ENCODE results near the gene LTB. TPM values are rescaled to one million over a fixed set of nuclear protein-coding genes. Genes with fewer than 3 reads are reported as not detected.

LTB gene
- total and polyA plus RNA-seq, 2 of the 13 experiments (the other 11 are each of a cell fraction or from before 2014, with no cell fraction given), result 0.09 to 0.22 TPM

DNA sequence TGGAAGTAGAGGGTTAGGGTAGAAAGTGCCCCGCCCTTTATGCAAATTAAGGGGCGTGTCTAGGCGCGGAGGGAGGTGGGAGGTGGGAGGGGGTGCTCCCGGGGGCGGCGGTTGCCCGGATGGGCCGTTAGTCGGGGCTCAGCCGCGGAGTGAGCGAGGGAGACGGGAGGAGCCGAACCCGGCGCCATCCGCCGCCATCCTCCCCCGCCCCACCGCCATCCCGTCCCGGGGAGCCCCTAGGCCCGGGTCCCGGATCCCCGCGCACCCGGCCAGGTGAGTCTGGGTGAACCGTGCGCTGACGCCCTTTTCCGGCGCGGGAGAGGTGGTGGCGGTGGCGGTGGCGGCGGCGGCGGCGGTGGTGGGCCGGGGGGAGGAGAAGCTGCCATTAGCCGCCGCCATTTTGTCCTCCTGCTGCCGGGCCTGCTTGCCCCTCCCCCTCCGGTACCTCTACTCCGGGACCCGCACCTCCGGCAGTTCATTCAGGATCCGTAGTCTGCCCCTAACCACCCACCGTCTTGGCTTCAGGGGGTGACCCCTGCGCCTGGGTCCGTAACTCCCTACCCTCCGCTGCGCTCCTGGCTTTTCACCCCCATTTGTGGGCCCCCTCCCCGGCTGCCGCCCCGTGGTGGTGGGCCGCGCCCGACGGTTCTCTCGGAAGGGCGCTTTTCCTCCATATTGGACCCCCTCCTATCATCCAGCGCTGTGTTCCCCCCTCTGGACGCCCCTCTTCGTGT is 38.5 kb upstream of the LTB start, which contains the start of gene PRRC2A (continued):
- TF ChIP-seq BCL6 (CRISPR knock-in tag; IDR thresholded peaks at IDR 0.05) (no peak; the same call in 1 of the 2 replicates), ZBTB34 (CRISPR knock-in tag; IDR thresholded peaks at IDR 0.05) (no peak), GPBP1L1 (CRISPR knock-in tag; IDR thresholded peaks at IDR 0.05) (no peak), ZNF572 (CRISPR knock-in tag; IDR thresholded peaks at IDR 0.05) (0 out of 2 replicates have a peak, but pooled peaks have one; percentile 78), ZNF678 (CRISPR knock-in tag; IDR thresholded peaks at IDR 0.05) (peak; percentile 77; the same call in 1 of the 2 replicates), ZNF782 (CRISPR knock-in tag; IDR thresholded peaks at IDR 0.05; ENCODE audit: borderline replicate concordance) (no peak), NFATC3 (CRISPR knock-in tag; IDR thresholded peaks at IDR 0.05) (no peak), DMAP1 (CRISPR knock-in tag; IDR thresholded peaks at IDR 0.05) (peak; percentile 88), TEF (CRISPR knock-in tag; IDR thresholded peaks at IDR 0.05) (no peak), ZNF781 (CRISPR knock-in tag; IDR thresholded peaks at IDR 0.05; ENCODE audit: borderline replicate concordance, not compliant biosample characterization) (no peak)
- TF ChIP-seq, protein P1, sequence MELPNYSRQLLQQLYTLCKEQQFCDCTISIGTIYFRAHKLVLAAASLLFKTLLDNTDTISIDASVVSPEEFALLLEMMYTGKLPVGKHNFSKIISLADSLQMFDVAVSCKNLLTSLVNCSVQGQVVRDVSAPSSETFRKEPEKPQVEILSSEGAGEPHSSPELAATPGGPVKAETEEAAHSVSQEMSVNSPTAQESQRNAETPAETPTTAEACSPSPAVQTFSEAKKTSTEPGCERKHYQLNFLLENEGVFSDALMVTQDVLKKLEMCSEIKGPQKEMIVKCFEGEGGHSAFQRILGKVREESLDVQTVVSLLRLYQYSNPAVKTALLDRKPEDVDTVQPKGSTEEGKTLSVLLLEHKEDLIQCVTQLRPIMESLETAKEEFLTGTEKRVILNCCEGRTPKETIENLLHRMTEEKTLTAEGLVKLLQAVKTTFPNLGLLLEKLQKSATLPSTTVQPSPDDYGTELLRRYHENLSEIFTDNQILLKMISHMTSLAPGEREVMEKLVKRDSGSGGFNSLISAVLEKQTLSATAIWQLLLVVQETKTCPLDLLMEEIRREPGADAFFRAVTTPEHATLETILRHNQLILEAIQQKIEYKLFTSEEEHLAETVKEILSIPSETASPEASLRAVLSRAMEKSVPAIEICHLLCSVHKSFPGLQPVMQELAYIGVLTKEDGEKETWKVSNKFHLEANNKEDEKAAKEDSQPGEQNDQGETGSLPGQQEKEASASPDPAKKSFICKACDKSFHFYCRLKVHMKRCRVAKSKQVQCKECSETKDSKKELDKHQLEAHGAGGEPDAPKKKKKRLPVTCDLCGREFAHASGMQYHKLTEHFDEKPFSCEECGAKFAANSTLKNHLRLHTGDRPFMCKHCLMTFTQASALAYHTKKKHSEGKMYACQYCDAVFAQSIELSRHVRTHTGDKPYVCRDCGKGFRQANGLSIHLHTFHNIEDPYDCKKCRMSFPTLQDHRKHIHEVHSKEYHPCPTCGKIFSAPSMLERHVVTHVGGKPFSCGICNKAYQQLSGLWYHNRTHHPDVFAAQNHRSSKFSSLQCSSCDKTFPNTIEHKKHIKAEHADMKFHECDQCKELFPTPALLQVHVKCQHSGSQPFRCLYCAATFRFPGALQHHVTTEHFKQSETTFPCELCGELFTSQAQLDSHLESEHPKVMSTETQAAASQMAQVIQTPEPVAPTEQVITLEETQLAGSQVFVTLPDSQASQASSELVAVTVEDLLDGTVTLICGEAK (IDR thresholded peaks at IDR 0.05), result no peak
- TF ChIP-seq, protein P1 (CRISPR knock-in tag; IDR thresholded peaks at IDR 0.05), result no peak; the same call in none of the 2 replicates
- TF ChIP-seq, protein P2, sequence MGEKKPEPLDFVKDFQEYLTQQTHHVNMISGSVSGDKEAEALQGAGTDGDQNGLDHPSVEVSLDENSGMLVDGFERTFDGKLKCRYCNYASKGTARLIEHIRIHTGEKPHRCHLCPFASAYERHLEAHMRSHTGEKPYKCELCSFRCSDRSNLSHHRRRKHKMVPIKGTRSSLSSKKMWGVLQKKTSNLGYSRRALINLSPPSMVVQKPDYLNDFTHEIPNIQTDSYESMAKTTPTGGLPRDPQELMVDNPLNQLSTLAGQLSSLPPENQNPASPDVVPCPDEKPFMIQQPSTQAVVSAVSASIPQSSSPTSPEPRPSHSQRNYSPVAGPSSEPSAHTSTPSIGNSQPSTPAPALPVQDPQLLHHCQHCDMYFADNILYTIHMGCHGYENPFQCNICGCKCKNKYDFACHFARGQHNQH (CRISPR knock-in tag; IDR thresholded peaks at IDR 0.05), result peak; percentile 85
